K562 (cell line): Measurements from ENCODE around the gene GOLGA2. TPM values are rescaled to one million over a fixed set of nuclear protein-coding genes. Genes with fewer than 3 reads are reported as not detected.

Source experiments
- CEBPZ ChIP-seq: fragments of 150-350 bp; IDR thresholded peaks from 2 replicates; pipeline ENCODE4 v1.6.1; 2014; ENCODE audit warnings: low read depth, mild to moderate bottlenecking, low read length, borderline replicate concordance
- CREBBP ChIP-seq: IDR thresholded peaks from one replicate; pipeline ENCODE4 v1.6.1; 2012; ENCODE audit warnings: low read depth, mild to moderate bottlenecking, control low read depth, inconsistent platforms, low read length
- HBP1 ChIP-seq: fragments of 450-650 bp; formaldehyde crosslinking; IDR thresholded peaks from 2 replicates; pipeline ENCODE4 v1.4.0; 2022; ENCODE audit warnings: missing genetic modification characterization
- REST ChIP-seq, 2 experiments: fragments of 450-650 bp; formaldehyde crosslinking in 1 of 2; IDR thresholded peaks; 2 replicates each; pipeline versions ENCODE4 v1.4.0 to v1.6.1; 2014 to 2020; ENCODE audit warnings: mild to moderate bottlenecking in 2 of 2, borderline replicate concordance in 1 of 2, low read depth in 1 of 2
- RNF219 ChIP-seq: fragments of 250-450 bp; sonication (Bioruptor Pico); IDR thresholded peaks from 2 replicates; pipeline ENCODE4 v1.5.0; 2022; ENCODE audit warnings: mild to moderate bottlenecking
- TFE3 ChIP-seq: fragments of 450-650 bp; formaldehyde crosslinking; IDR thresholded peaks from 2 replicates; pipeline ENCODE4 v1.4.0; 2020; ENCODE audit warnings: mild to moderate bottlenecking, mixed read lengths
- polyA plus RNA-seq, 8 experiments: library from polyadenylated mRNA; depleted of rRNA in 4 of 8; stranded (reverse) in 5 of 8; unstranded in 3 of 8; fragments of >200 nt; fragmentation: Nextera tagmentation in 2 of 8; fragmentation: Illumina TruSeq in 1 of 8; extraction: Ambion mirVana in 2 of 8; extraction: Trizol in 1 of 8; gene quantifications; 2 replicates each; pipeline versions ENCODE4 v1.2.1 to v1.2.3, GENCODE V29; 2011 to 2014; ENCODE audit warnings: inconsistent platforms in 1 of 8, missing spikeins in 1 of 8
- total RNA-seq, 7 experiments: library from RNA; depleted of rRNA in 6 of 7; stranded (reverse); fragments of >200 nt in 6 of 7; fragmentation: Illumina TruSeq in 2 of 7; extraction: Trizol in 2 of 7; gene quantifications; 2 replicates each; pipeline versions ENCODE4 v1.2.1 to v1.2.3, GENCODE V29; 2011 to 2021; ENCODE audit warnings: low replicate concordance in 1 of 7

Gene GOLGA2
- total and polyA plus RNA-seq, 9 of the 15 experiments (the other 6 are each of a cell fraction or from before 2014, with no cell fraction given): 15.7 to 138 (median 76.0) TPM

GRCh38 chr9:128321879-128322403 lies 46.1 kb upstream of the GOLGA2 start (continued):
- no peak for TF ChIP-seq RNF219 (CRISPR knock-in tag)
- no peak for TF ChIP-seq REST (IDR thresholded peaks at IDR 0.05; ENCODE audit: borderline replicate concordance)
- no peak for TF ChIP-seq REST (CRISPR knock-in tag; IDR thresholded peaks at IDR 0.05; ENCODE audit: low read depth)
- no peak for TF ChIP-seq HBP1 (CRISPR knock-in tag)
- no peak for TF ChIP-seq CREBBP
- peak; percentile 100 for TF ChIP-seq TFE3
- TF ChIP-seq CEBPZ: no peak
